ENCODE measurements around the gene CRHBP.
"Not testable (repeated sequence)": the region's sequence is repeated elsewhere in the genome, so short reads cannot be mapped to it uniquely, and the experiment has no call there.

The CRHBP gene

DNA sequence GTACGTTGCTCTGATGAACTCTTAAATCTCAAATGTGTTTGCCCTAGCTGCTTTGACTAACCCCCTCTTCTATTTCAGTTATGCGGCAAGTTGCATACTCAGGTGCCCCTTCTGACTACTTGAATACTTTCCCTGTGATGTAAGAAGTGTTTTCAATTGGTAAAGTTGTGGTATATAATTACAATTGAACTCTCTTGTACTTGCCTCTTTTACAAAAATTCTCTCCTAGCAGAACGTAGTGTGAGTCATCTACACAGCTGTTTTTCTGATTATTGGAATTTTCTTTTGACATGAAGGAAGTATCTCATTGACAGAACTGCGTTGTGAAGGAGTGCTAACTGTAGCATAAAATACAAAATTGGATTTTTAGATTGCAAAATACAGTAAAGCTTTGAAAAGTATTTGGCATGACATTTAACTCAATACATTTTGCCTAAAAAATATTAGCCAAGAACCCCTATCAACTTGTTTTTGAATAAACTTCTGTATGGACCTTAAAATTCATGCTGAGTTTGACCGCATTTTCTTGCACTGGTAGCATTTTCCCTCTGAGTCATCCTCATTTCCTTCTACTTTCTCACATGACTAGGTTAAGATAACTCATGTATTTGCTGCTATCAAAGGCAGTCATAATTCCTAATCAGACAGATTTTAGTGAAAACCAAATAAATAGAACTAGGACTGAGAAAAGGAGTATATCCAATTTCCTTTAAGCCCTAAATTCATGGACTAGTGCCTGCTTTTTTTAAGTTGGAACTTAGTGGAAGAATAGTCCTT is 6.3 kb downstream of the CRHBP start:
- DNase-seq (ENCODE audit: low read depth in 3 of 3), result no peak

DNA sequence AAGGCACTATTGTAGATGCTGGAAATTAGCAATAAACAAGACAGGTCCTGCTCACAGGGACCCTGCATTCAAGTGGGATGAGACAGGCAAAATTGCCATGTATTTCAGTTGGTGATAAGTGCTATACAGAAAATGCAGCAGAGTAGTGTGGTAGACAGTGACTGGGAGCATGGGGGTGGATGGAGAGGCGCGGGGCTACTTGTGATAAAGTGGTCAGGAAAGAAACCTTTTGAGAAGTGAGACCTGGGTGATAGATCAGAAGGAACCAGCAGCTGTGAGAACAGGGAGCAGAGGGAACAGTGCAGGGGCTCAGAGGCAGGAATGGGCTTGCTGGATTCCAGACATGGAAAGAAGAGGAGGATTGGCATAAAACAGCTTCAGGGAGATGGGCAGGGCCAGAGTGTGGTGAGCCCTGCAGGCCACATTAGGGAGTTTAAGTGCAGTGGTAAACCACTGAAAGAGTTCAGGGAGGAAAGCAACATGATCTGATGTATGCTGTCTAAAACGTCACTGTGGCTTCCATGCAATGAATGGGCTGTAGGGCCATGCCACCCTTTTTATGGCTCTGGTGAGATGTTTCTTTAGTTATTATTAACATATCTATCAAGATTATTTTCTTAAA is 7.3 kb downstream of the CRHBP start:
- DNase-seq (ENCODE audit: low read depth in 3 of 3), result no peak

DNA sequence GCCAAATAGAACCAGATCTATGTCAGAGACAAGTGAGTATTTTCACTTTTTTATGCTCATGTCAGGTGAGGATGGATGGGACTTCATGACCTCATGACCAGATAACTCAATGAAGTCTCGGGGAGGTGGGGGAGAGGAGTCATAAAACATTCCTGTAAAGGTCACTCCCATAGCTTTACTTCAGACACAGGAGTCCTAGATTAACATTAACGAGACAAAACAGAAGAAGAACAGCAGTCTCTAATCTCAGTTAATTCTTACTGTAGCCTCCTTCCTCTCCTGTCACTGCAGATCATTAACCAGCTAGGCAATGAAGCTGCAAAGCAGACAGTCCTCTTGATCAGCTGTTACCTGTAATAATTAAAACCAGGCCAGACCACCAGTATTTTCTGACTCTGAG is 11.2 kb downstream of the CRHBP start:
- DNase-seq (ENCODE audit: low read depth in 3 of 3), result no peak

DNA sequence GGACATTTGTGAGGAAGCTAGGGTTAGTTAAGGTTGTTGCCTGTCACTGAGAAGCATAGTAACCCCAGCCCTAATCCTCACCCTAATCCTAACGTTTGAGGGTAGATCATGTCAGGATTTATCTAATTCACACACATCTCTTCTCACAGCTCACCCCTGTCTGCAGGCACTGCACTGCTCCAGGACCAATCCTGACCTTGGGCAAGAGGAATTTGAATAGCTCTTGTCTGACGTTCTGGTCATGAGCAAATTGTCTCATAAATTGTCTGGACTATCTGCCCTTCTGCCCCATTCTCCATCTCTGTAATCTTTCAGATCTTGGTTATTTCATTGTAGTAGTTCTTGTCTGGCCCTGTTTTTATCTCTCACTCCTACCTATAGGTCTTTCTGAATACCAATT is 18.7 kb downstream of the CRHBP start:
- DNase-seq (ENCODE audit: low read depth in 3 of 3), result no peak

DNA sequence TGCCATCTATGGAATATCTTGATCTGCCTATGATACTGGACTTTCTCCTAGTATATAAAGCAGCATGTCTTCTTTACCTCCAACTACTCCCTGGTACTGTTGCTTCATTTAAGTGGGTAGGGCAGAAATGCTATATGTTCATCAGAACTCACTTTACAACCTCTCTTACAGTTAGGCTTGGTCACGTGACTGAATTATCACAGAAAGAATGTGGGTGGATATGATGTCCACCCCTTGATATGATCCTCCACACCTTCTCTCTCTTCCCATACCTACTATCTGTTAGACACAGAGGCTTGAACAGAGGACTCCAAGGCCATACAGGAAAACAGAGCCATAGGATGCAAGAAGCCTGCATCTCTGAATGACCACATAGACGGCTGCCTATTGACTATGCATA is 19.8 kb downstream of the CRHBP start:
- DNase-seq (ENCODE audit: low read depth in 3 of 3), result no peak

DNA sequence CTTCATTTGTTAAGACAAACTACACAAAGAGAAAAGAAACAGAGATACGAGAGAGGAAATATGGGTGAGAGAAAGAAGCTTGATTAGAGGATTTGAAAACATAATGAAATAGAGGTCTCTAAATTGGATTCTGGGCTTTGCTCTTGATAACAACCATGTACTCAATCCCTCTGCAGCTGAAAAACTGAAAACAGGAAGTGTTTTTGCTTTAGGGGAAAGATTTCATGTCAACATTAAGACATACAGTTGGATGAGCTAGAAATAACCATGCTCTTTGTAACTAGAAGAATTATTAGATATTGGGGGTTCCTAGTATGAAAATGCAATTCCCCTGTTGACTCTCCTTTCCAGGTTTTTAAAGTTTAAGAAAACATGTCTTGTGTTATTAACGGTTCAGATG is 21.9 kb downstream of the CRHBP start:
- DNase-seq (ENCODE audit: low read depth in 3 of 3), result no peak

DNA sequence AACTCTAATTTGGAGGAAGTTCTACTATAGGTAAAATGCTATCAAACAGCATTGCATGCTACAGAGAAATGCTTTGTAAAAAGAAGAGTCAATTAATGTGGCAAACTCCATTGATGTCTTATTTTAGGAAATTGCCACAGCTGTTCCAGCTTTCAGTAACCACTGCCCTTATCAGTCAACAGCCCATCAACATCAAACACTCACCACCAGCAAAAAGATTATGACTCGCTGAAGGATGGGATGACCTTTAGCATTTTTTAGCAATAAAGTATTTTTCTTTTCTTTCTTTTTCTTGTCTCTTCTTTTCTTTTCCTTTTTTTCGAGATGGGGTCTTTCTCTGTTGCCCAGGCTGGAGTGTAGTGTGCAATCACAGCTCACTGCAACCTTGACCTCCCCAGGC is 26.0 kb downstream of the CRHBP start:
- DNase-seq (ENCODE audit: low read depth in 3 of 3), result no peak

DNA sequence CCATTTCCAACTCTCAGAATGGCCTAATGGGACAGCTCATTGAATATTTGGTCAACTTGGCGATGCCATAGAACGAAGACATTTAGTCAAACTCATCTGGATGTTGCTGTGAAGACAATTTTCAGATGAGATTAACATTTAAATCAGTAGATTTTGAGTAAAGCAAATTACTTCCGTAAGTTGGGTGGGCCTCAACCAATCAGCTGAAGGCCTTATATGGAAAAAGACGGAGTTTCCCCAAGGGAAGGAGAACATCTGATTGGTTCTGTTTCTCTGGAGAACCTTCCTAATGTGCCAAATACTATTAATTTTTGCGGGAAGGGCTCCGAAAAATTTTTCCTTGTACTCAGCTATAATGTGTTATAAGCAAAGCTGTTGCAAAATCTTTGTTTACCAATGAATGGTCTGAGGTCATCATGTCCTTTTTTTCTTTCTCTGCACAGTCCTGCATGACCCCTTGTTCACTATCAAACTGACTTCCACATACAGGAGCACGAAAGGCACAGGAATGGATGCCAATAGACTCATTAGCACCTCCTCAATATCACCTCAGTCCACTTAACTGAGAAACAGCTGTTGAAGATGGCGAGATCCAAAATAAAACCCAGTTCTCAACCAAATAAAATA is 27.8 kb downstream of the CRHBP start:
- no peak for DNase-seq (ENCODE audit: low read depth in 3 of 3)

DNA sequence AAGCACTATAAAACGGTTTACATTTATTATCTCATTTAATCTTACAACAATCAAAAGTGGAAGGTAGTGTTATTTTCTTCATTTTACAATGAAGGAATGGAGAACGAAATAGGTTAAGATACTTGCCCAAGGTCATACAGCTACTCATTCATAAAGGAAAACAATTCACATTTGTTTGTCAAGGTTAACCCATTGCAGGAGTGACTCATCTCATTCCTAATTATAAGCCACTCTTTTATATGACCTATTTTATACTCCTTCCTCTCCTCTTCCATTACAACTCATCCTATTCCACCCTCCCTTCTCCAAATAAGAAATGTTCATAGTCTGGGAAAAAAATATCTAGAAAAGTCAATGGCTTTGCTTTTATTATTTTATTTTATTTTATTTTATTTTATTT is 29.6 kb downstream of the CRHBP start:
- DNase-seq (ENCODE audit: low read depth in 3 of 3), result no peak

DNA sequence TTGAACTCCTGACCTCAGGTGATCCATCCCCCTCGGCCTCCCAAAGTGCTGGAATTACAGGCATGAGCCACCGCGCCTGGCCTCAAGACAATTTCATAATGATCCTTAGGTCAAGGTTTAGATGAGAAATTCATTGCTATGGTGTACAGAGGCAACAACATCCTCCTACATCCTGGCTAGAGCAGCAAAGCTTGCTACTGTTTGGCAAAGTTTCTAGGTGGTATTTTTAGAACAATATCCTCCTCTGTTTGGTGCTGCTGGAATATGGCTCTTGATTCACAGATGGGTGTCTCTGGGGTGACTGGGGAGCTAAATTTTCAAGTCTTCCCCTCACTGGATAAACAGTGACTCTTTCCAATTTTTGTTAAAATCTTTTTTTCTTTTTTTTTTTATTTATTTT is 30.6 kb downstream of the CRHBP start:
- no peak for DNase-seq (ENCODE audit: low read depth in 3 of 3)

DNA sequence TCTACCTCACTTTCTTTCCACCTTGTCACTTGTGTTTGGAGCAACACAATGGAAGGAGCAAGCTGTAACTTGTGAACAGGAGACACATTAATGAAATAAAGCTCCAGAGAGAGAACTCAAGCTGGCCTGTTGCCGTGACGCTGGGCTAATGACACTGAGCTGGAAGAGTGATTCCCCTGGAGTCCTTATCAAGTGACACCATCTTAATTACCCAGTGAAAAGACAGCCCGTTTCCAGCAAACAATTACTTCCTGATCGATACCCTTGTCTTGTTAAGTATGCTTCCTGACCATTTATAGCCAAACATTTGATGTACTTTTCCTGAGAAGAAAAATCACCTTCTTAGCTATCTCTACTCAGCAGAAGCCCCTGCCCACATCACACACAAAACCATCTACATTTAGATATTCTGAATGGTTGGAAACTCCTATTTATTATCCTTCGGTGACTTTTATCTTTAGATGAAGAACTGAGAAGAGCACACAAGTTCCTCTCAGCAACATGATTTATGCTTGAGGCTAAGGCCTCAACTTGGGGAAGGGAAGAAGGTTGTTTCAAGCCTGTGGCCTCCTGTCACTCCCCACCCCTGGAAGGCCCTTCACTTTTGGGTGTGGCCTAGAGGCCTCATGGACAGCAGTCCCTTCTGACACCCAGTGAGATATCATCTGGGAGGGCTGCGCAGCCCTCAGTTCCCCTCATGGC is 34.1 kb downstream of the CRHBP start:
- no peak for DNase-seq (ENCODE audit: low read depth in 3 of 3)

DNA sequence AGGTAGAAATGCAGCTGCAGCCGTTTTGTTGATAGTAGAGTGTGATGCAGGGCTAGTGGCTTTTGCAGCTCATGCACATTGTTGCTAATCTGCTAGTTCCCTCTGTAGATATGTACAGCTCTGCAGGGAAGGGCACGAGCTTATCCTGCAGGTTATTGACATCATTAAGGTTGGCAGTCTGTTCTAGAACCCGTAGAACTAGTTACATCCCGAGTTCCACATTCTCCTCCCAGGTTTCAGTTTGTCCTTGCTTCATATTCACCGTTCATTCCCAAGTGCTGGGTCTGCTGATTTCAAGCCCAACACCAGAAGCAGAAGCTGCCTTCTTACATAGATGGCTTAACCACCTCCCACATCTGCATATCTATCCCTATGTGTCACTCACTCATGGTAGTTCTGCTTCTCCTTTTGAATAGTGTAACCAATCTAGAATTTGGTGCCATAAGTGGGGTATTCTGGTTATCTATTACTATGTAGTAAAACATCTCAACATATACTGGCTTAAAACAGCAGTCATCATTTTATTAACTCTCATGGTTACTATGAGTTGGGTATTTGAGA is 38.1 kb downstream of the CRHBP start:
- DNase-seq (ENCODE audit: low read depth in 3 of 3), result no peak

DNA sequence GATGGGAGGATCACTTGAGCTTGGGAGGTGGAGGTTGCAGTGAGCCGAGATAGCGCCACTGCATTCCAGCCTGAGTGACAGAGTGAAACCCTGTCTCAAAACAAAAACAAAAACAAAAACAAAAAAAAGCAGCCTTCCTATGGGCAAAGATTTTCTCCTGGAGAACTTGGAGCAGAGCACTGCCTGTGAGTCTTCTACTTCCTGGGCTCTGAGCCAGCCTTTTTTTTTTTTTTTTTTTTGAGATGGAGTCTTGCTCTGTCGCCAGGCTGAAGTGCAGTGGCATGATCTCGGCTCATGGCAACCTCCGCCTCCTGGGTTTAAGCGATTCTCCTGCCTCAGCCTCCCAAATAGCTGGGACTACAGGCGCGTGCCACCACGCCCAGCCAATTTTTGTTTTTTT is 40.6 kb downstream of the CRHBP start:
- DNase-seq (ENCODE audit: low read depth in 3 of 3), result not testable (repeated sequence)

DNA sequence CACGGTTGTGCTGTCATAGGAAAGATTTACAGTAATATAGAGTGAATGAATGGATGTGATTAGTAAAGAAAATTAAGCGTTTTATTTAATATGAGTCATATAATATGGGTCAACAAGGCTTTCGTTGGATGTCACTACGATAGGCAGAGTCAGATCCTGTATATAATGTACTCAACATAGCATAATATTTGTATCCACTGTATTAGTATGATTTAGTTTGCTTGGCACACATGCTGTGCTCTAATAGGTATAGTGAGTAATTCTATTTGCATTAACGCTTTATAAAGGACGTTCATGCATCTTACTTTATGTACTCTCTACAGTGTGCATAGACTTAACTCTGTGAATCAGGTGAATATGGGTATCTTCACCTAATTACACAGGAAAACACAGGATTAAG is 41.5 kb downstream of the CRHBP start:
- no peak for DNase-seq (ENCODE audit: low read depth in 3 of 3)

DNA sequence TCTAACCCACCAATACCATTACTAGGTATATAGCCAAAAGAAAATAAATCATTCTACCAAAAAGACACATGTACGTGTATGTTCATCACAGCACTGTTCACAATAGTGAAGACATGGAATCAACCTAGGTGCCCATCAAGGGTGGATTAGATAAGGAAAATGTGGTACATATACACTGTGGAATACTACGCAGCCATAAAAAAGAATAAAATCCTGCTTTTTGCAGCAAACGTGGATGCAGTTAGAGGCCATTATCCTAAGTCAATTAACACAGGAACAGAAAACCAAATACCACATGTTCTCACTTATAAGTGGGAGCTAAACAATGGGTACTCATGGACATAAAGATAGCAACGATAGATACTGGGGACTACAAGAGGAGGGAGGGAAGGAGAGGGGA is 45.4 kb downstream of the CRHBP start:
- not testable (repeated sequence) for DNase-seq (ENCODE audit: low read depth in 3 of 3)

DNA sequence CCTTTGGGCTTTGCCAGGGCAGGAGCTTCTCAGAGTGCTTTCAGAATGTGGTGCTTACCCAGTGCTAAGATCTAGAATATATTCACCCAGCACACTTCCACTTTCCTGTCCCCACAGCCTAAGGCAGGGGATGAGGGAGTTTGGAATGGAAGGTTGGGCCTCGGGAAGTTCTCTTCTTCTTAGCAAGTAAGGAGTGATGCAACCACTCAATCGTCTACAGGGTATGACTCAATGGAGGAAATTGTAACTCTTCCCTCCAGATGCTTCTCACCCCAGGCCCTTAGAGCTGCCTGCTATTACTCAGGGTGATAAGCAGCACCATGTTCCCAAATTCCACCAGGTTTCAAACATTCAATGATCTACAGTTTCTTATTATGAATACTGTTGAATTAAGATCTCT is 46.6 kb downstream of the CRHBP start:
- DNase-seq (ENCODE audit: low read depth in 3 of 3), result no peak

DNA sequence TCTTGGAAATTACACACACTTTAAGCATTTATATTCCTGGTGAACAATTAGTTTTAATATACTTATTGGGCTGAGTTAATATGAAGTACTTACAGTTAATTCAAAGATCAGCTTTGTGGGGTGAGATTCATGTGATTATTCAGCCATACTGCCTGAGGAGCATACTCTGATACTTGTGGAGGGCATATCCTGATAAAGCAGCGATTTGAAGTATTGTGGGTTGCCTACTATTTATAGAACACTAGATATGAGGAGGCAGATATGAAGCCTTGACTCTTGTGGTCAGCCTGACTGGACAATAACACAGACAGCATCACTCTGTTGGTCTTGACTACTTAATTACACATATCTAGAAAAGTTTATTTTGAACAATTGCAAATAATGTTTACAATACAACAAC is 50.4 kb downstream of the CRHBP start:
- no peak for DNase-seq (ENCODE audit: low read depth in 3 of 3)

DNA sequence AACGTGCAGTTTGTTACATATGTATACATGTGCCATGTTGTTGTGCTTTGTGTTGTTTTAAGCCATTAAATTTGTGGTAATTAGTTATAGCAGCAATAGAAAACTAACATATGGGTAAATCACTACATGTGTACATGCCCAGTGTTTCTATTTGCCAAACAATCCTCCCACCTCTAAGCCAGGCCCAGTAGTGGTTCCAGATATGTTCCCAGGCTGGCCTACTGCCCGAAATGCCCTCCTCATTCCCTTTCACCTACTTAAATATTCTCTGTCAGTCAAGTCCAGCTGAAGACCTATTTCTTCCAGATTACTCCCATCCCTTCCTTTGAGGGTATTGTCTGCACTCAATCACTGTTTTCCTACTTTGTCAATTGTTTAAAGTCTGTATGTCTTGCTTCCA is 53.3 kb downstream of the CRHBP start:
- no peak for DNase-seq (ENCODE audit: low read depth in 3 of 3)

DNA sequence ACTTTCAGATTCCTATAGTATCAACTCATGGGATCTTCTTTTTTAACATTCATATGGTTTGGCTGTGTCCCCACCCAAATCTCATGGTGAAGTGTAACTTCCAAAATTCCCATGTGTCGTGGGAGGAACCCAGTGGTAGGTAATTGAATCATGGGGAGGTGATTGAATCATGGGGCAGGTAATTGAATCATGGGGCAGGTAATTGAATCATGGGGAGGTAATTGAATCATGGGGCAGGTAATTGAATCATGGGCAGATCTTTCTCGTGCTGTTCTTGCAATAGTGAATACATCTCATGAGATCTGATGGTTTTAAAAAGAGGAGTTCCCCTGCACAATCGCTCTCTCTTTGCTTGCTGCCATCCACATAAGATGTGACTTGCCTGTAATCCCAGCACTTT is 55.6 kb downstream of the CRHBP start:
- no peak for DNase-seq (ENCODE audit: low read depth in 3 of 3)

DNA sequence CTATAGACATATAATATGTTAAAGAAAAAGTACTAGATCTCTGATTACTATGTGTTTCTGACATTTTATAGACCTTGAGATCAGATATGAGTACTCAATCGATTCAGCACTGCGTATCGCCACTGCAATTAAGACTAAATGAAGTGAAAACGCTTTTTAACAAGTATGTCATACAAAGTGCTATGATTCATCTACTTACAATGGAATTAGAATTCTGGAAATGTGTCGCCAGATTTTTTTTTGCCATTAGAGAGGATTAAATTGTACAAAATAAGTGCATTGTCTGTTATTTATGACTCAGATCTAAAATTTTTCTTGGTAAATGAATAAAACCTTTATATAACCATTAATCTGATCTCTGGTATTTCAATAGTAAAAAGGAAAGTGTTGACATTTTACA is 57.4 kb downstream of the CRHBP start:
- no peak for DNase-seq (ENCODE audit: low read depth in 3 of 3)

DNA sequence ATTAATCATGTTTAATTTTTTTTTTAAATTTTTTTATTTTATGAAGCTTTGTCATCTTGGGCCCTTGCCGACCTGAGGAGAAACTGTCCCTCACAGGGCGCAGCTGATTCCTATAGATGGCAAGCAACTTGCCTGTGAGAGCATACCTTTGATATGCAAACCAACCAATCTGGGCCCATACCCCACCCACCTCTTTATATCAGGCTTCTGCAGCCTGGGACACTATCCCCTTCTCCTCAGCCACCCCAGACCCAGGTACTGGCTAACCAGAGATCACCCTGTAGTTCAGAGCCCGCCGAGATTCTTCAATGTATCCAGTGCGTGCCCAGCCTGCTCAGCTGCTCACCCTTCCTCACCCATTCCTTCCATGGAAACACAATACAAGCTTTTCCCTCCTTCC is 58.7 kb downstream of the CRHBP start:
- DNase-seq (ENCODE audit: low read depth in 3 of 3), result no peak

DNA sequence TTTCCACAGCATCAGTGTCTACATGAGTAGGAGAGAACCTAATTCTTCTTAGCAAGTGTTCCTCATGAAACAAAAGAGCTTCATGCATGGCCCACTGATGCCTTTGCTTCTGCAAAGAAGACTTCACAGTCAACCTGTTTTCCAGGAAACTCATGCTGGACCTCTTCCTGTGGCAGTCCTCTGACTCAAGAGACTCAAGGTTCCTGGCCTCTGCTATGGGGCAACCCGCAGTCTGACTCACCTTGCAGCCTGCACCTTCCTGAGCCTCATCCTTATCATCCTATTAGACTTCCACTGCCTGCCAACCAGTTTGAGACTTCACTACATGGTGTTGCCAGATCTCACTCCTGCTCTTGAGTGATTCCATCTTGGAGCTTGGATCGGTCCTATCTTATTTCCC is 59.8 kb downstream of the CRHBP start:
- DNase-seq (ENCODE audit: low read depth in 3 of 3), result no peak

Data from stimulated activated CD4-positive, alpha-beta T cell treated with anti-CD3 and anti-CD28 coated beads, TNF-alpha, amount 100 ng/mL, for 24 hours (primary cell).